GM11168 (cell line): ENCODE measurements around the gene GRAMD2B.
"Not testable (repeated sequence)": the region's sequence is repeated elsewhere in the genome, so short reads cannot be mapped to it uniquely, and the experiment has no call there.

Experiments
- in situ Hi-C: fragments of 300-500 bp; cut with MboI; formaldehyde crosslinking; loops from one replicate; pipeline ENCODE4 v1.12.0; 2022; ENCODE audit warnings: low sequenced_read_pairs; ENCODE audit not compliant: unreplicated experiment

GRAMD2B gene, protein sequence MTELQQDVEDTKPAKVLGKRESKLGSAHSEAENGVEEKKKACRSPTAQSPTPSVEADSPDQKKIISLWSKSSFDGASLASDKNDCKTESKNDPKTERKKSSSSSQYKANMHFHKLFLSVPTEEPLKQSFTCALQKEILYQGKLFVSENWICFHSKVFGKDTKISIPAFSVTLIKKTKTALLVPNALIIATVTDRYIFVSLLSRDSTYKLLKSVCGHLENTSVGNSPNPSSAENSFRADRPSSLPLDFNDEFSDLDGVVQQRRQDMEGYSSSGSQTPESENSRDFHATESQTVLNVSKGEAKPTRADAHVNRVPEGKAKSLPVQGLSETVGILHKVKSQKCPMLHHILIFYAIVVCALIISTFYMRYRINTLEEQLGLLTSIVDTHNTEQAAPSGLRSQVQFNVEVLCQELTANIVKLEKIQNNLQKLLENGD

DNA sequence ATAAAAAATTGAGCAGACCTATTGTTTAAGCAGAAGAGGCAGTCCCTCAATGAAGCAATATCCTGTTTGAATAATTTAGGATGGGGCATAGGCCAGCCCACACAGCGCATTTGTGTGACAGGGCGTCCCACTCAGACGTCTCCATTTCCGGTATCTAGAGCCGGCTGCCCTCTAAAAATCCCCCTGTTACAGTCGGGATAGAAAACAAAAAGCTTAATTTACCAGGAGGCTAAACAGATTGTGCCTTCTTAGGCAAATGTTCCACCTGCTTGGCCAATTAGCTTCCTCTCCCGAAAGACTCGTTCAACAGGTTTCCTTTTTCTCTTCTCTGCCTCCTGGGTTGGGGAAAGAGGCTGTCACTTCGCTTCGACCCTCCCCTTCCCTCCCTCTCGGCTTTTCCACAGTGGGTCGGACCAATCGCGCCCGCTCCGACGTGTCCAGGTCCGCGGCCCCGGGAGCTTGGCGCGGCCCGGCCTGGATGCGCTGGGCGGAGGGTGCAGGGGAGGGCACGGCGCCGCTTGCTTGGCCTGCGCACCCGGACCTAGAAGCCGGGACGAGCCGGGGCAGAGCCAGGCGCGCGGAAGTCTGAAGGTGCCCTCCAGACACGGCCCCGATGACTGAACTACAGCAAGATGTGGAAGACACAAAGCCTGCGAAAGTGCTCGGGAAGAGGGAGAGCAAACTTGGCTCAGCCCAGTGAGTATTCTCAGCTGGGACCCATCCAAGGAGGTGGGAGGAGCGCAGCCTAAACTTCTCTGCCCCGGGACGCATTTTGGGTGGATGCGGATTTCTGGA, at the start of gene GRAMD2B:
TSS of gene GRAMD2B (plus strand) at position 416 of the 795 bp plus-strand sequence. CDS start at position 614, 198 bp downstream.
- in situ Hi-C loops: no loop called here

DNA sequence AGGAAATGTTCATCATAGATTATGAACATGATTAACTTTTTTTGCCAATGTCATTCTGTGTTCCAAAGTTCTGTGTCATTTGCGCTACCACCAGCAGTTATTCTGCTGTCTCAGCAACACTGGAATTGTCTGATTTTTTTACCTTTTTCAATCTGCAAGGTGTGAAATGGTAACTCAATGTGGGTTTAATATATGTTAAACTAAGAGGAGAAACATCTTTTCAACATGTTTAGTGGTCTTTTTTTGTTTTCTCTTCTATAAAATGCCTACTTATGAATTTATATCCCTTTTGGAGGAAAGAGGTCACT, 49.1 kb upstream of the GRAMD2B start:
- in situ Hi-C loops: no loop called here

DNA sequence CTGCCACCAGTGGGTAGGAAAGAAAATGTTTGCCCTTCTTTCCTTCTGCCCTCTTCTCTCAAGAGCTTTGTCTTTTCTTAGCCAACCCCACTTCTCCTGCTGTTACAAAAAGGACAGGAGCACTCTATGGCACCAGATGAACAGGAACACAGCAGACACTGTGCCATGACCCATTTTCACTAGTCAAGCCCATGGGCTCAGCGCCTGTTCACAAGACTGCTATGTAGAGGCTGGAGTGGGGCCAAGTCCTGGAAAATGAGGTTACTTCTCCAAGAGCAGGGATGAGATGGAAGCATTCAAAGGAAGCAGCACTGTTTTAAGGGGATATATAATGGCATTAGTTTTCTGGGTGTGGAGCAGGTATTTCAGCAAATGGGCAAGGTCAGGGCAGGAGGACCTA, 46.8 kb upstream of the GRAMD2B start:
- in situ Hi-C loops: no loop called here

DNA sequence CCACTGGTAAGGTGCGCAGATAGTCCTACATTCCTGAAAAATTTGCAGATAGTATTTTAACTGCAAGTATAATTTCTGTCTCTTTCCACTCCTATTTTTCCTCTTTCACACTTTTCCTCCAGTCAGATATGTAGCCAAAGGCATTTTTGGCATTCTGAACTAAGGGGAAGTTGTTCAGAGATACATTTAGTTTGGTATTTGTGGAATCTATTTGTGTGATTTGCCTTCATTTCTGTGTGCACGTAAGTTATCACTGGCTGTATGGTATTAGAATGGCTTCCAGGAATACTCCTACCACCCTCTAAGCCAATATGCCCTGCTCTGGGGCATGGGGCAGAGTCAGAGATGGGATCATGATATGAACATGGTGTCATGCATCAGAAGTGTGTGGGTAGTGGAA, 45.8 kb upstream of the GRAMD2B start:
- in situ Hi-C loops: no loop called here

DNA sequence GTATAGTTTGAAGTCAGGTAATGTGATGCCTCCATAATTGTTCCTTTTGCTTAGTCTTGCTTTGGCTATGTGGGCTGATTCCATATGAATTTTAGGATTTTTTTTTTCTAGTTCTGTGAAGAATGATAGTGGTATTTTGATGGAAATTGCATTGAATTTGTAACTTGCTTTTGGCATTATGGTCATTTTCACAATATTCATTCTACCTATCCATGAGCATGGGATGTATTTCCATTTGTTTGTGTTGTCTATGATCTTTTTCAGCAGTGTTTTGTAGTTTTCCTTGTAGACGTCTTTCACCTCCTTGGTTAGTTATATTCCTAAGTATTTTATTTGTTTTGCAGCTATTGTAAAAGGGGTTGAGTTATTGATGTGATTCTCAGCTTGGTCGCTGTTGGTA, 42.9 kb upstream of the GRAMD2B start:
- in situ Hi-C loops: not testable (repeated sequence)

DNA sequence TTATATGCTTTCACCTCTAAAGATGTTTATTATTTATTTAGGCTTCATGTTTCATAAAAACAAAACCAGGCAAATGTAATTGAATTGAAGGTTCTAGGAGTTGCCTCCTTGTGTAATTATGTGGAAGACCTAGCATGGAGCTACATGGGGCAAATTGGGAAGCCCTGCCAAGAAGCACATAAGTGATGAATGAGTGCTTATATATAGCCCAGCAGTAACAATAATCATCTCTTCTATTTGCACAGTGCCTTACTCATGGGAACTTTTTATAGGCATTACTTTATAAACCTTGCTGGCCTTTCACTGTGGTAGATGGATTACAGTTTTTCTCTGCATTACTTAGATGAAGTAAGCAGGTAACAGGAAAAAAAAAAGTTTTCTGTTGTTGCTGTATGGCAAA, 40.0 kb upstream of the GRAMD2B start:
- in situ Hi-C loops: no loop called here

DNA sequence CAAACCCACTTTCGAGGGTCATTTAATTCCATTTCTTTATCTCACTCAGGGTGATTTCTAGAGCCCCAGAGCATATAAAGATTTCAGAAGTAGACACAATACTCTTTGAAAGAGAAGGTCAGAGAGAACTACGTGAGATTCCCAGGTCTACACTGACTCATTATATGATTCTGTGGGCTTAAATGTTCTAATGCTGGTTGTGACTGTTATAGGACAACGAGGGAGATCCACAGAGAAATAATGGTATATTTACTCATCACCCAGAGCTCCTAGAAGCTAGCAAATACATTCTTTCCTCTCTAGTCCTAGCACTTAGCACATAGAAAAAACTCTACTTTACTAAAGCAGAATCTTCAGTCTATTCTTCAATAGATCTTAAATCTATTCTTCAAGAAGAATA, 39.4 kb upstream of the GRAMD2B start:
- in situ Hi-C loops: no loop called here

DNA sequence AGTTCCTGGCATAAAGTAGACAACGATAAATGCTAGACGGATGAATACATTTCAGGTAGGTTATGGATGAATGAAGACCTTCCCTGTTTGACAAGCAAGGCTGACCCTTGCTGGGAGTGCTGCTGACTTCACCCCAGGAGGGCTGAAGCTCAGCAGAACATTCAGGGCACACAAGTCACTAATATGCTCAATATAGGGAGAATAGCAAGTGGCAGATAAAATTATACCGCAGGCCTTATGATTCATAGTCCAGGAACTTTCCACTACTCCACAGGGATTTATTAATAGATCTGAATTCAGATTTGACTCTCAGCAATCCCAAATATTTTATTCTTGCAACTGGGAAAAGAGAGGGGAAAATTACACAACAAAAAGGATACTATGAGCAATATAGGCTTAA, 38.2 kb upstream of the GRAMD2B start:
- in situ Hi-C loops: no loop called here

DNA sequence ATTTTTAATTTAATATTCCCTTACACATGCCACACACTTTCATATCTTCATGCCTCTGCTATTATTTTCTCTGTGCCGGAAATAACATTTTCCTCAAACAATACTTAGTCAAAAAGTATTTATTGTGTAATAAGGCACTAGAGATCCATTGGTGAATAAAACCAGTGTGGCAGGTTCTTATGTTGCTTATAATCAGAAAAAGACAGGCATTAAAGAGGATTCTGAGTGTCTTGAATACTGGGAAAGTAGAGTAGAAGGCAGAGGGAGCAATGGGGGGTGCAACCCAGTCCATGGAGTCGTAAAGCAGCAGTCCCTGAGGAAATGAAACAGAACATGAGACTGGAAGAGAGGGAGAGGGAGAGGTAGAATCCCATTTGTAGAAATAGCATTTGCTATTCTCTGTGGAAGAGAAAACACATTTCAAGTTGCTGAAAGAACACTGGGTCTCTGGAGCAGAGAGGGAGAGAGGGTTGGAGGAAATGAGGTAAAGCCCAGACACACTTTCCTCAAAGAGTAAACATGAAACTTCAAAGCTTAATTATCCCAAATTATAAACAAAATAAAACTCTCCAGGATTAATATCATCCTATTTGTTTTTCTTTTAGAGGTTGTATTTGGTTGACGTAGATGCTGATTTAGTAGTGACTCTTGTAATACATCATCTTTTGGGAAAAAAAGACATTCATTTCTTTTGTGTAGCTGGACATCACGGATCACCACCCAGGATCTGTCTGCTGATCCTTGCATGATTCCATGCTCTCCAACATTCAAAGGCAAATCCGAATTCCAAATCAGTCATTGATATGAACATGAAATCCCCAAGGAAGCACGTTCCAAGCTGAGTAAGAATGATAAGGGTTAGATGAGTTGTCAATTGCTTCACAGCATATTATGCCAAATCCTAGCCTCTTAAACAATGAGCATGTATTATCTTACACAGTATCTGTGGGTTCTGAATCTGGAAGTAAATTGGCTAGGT, 37.4 kb upstream of the GRAMD2B start:
- in situ Hi-C loops: no loop called here

DNA sequence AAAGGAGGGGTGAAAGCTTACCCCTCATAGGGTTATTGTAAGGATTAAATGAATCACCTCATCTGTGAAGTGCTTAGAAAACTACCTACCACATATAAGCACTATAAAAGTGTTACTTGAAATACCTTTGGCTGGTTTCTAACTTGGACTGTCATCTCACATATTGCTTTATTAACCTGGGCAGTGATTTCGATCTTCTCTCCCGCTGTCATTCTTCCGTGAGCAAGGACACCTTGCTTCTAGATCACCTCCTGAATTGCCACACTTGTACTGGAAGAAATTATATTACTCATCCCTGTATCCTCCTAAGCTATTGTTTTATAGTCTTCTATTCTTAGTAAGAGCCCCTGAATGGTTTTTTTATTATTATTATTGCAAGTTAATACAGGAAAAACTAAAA, 34.0 kb upstream of the GRAMD2B start:
- in situ Hi-C loops: no loop called here

DNA sequence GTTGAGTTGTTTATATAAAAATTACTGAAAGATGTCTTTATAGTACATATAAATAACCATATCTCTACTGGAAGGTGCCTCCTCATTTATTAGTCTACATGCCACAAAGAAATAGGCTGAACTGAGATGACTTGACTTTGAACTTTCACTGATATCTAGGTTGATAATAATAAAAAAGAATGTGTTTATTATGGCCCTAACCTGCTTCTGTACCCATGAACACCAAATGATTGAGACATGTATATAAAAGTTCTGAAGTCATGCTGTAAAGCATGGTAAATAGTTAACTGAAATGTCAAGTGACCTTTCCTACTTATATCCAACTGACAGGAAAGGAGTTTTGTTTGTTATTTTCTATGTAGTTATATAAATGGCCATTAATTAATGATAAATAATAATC, 33.2 kb upstream of the GRAMD2B start:
- in situ Hi-C loops: no loop called here

DNA sequence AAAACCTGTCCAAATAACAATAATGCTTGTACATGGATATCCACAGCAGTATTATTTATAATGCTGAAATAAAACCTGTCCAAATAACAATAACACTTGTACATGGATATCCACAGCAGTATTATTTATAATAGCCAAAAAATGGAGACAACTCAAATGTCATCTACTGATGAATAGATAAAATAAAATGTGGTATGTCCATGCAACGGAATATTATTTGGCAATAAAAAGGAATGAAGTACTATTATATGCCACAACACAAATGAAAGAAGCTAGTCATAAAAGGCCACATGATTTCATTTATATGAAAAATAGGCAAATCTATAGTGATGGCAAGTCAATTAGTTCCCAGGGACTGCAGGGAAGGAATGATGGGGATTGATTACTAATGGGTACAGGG, 31.8 kb upstream of the GRAMD2B start:
- in situ Hi-C loops: no loop called here

DNA sequence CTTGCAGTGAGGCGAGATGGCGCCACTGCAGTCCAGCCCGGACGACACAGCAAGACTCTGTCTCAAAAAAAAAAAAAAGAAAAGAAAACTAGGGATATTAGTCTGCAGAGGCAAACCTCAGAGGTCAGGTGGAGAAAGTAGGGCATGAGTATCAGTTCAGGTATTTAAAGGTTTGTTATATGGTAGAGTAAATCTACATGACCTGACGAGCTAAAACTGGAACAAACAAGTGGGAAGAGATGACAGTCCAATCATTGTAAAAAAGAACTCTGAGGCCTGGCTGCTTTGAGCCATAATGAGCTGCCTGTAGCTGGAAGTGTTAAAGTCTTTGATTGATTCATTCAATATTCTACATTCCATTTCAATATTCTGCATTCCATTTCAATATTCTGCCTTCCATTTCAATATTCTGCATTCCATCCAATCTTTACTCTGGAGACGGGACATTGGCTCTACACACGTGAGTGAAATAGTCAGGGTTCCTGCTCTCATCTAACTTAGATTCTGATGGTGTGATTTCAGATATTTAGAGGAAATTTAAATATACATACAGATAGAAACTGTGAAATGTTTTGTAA, 28.9 kb upstream of the GRAMD2B start:
- in situ Hi-C loops: no loop called here

DNA sequence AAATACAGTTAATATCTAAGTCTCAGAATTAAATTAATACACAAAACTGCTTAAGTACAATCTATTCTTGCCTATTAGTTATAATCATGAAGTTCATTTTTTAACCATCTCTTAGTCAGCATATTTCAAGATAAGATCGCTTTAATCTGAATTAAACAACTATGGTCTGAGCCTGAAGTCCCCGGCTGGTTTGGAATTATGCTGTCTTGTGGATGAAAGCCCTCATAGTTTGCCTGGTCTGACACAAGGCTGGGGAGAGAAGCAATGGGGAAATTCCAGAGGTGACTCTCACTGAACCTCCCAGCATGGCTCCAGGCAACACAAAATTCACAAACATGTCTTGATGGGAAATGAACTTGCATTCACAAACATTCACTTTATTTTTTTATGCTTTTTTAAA, 28.0 kb upstream of the GRAMD2B start:
- in situ Hi-C loops: no loop called here

DNA sequence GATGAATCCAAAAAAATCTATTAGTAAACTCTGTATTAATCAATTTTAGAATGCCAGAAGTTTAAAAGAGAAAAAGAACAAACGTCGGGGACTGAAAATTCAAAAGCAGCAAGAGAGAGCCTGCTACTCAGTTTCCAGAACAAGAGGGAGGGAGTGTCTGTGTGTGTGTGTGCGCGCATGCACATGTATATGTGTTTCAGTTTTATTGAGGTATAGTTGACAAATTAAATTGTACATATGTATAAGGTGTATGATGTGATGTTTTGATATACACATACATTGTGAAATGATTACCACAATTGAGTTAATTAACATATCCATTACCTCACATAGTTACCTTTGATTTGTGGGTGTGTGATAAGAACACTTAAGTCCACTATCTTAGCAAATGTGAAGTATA, 27.6 kb upstream of the GRAMD2B start:
- in situ Hi-C loops: no loop called here

DNA sequence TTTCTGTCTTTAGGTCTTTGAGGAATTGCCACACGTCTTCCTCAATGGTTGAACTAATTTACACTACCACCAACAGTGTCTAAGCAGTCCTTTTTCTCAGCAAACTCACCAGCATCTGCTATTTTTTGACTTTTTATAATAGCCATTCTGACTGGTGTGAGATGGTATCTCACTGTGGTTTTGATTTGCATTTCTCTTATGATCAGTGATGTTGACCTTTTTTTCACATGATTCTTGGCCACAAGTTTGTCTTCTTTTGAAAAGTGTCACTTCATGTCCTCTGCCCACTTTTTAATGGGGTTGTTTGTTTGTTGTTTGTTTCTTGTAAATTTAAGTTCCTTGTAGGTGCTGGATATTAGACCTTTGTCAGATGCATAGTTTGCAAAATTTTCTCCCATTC, 26.5 kb upstream of the GRAMD2B start:
- in situ Hi-C loops: not testable (repeated sequence)

DNA sequence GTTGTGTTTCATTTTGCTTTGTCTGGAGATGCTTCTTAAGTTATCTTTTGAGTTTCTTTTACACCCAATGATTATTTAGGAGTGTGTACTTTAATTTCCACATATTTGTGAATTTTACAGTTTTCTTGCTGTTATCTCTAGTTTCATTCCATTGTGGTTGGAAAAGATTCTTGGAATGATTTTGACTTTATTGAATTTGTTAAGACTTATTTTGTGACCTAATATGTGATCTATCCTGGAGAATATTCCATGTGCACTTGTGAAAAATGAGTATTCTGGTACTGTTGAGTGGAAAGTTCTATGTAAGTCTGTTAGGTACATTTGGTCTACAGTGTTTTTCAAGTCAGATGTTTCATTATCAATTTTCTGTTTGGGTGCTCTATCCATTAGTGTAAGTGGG, 24.4 kb upstream of the GRAMD2B start:
- in situ Hi-C loops: no loop called here

DNA sequence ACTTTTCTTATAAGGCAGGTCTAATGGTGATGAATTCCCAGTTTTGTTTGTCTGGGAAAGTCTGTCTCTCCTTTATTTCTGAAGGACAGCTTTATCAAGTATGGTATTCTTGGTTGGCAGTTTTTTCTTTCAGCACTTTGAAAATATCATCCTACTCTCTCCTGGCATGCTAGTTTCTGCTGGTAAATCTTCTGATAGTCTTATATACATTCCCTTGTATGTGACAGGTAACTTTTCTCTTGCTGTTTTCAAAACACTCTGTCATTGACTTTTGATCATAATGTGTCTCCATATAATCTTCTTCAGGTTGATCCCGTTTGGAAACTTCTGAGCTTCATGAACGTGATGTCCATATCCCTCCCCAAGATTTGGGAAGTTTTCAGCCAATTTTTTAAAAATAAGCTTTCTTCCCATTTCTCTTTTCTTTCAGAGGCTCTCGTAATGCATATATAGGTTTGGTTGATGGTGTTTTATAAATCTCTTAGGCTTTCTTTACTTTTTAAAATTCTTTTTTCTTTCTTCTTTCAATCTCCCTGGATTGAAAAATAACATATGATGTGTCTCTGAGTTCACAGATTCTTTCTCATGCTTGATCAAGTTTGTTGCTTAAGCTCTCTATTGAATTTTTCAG, 22.5 kb upstream of the GRAMD2B start:
- in situ Hi-C loops: no loop called here

DNA sequence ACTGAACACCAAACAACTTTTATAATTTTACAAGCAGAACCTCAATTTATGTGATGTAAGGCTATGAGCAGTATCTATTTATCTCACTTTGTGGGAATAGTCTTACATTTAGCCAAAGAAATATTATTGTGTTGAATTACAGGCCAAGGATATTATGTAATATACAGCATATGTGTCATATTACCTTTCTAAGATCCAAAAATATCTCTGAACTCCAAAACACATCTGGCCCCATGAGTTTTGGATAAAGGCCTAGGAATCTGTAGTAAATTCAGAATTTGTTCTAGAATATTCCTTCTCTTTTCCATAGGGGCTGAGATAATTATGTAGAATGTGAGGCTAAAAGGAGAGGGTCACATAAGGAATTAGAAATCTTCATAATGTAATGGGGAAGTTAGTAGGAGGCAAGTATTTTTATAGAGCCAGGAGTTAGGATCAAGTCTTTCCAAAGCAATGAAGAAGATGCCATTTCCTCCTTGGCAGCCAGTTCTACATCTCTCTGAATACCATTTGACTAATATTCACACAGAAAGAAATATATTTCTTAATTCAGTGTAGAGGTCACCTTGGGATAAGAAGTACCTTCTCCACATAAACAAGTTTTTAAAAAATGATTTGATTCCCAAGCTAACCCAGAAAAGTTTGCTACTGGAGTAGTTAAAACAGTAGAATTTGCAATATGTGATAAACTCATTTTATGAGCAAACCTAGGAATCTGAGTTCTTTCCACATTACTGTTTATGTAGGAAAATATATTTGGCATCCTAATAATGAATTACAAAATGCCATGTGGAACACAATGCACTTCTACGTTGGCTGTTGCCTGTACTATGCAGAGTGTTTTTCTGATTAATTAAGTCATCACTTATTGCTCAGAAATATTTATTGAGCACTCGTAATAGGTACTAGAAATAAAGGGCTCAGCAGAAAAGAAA, 20.3 kb upstream of the GRAMD2B start:
- in situ Hi-C loops: no loop called here
